IgD-negative memory B cell (primary cell): Measurements from ENCODE around the gene SLC17A9. TPM values are rescaled to one million over a fixed set of nuclear protein-coding genes. Genes with fewer than 3 reads are reported as not detected.

Source experiments
- H3K27ac Mint-ChIP-seq, 3 donors: one replicate each; pipeline ENCODE4 v1.8.0; 2020 to 2022; ENCODE audit warnings: mild to moderate bottlenecking in 3 of 3, mixed read lengths in 3 of 3, moderate library complexity in 1 of 3
- H3K27me3 Mint-ChIP-seq: one replicate; pipeline ENCODE4 v1.8.0; 2021; ENCODE audit warnings: mixed read lengths
- H3K36me3 Mint-ChIP-seq: one replicate; pipeline ENCODE4 v1.8.0; 2020; ENCODE audit warnings: mild to moderate bottlenecking, mixed read lengths
- H3K4me1 Mint-ChIP-seq, 3 donors: one replicate each; pipeline ENCODE4 v1.8.0; 2020 to 2022; ENCODE audit warnings: mixed read lengths in 3 of 3, mild to moderate bottlenecking in 1 of 3
- H3K4me3 Mint-ChIP-seq, 4 donors: one replicate each; pipeline ENCODE4 v1.8.0; 2020 to 2022; ENCODE audit warnings: mild to moderate bottlenecking in 4 of 4, mixed read lengths in 4 of 4, moderate library complexity in 3 of 4
- H3K9me3 Mint-ChIP-seq, 3 donors: one replicate each; pipeline ENCODE4 v1.8.0; 2020 to 2021; ENCODE audit warnings: mixed read lengths in 3 of 3, mild to moderate bottlenecking in 1 of 3
- polyA plus RNA-seq: library from polyadenylated mRNA; unstranded; fragments of 300-500 nt; fragmentation: Illumina TruSeq; gene quantifications from one replicate; pipeline ENCODE4 v1.2.3, GENCODE V29; 2021

Gene SLC17A9
- polyA plus RNA-seq, 1 donor from 2014 or later = 4.1 TPM

GRCh38 chr20:62983210-62983609 is 30.7 kb downstream of the SLC17A9 start:
- Mint-ChIP-seq H3K4me1 (peaks cover 0 to 15% (median 12%) of the 10 kb centered on the region in 3 donors), H3K27ac (peak overlapping the region; percentile 10 to 83 (median 48)), H3K36me3 (no peaks in the 10 kb centered on the region), H3K27me3 (peaks cover 46% of the 10 kb centered on the region), H3K9me3 (no peaks in the 10 kb centered on the region), H3K4me3 (peak overlapping the region in 2 of 4 donors; percentile 8 to 75)

- Mint-ChIP-seq H3K4me3 (peak overlapping the region in 1 of 4 donors; percentile 47), H3K27me3 (peaks cover 50% of the 10 kb centered on the region)
Measured at GRCh38 chr20:62984666-62985443, 32.3 kb downstream of the SLC17A9 start.

GRCh38 chr20:62985444-62985778 is 32.9 kb downstream of the SLC17A9 start:
- Mint-ChIP-seq H3K27ac (no peak overlapping the region), H3K9me3 (no peaks in the 10 kb centered on the region), H3K4me3 (no peak overlapping the region), H3K4me1 (peaks cover 8 to 14% (median 12%) of the 10 kb centered on the region in 3 donors), H3K27me3 (peaks cover 45% of the 10 kb centered on the region), H3K36me3 (no peaks in the 10 kb centered on the region)

More at GRCh38 chr20:62984666-62985443, 32.3 kb downstream of the SLC17A9 start:
- H3K9me3 Mint-ChIP-seq = no peaks in the 10 kb centered on the region
- H3K4me1 Mint-ChIP-seq = peaks cover 8 to 15% (median 14%) of the 10 kb centered on the region in 3 donors
- no peaks in the 10 kb centered on the region for H3K36me3 Mint-ChIP-seq
- peak overlapping the region in 1 of 3 donors; percentile 35 for H3K27ac Mint-ChIP-seq

GRCh38 chr20:62986257-62986800 is 33.8 kb downstream of the SLC17A9 start:
- Mint-ChIP-seq H3K4me3 (no peak overlapping the region), H3K4me1 (peaks cover 8 to 13% (median 8%) of the 10 kb centered on the region in 3 donors), H3K9me3 (no peaks in the 10 kb centered on the region), H3K27ac (no peak overlapping the region), H3K27me3 (peaks cover 38% of the 10 kb centered on the region), H3K36me3 (no peaks in the 10 kb centered on the region)

- Mint-ChIP-seq H3K27me3 (peaks cover 36% of the 10 kb centered on the region), H3K4me1 (peaks cover 7 to 8% (median 8%) of the 10 kb centered on the region in 3 donors), H3K9me3 (no peaks in the 10 kb centered on the region), H3K27ac (no peak overlapping the region), H3K36me3 (no peaks in the 10 kb centered on the region), H3K4me3 (no peak overlapping the region)
Measured at GRCh38 chr20:62987114-62987513, 34.6 kb downstream of the SLC17A9 start.

DNA sequence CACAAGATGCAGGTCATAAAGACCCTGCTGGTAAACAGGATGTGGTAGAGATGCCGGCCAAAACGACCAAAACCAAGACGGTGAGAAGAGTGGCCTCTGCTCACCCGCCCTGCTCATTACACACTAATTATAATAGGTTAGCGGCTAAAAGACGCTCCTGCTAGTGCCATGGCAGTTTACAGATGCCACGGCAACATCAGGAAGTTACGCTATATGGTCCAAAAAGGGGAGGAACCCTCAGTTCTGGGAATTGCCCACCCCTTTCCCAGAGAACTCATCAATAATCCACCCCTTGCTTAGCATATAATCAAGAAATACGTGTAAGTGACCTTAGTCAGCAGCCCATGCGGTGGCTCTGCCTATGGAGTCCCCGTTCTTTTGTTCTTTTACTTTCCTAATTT is 36.7 kb downstream of the SLC17A9 start:
- H3K9me3 Mint-ChIP-seq = no peaks in the 10 kb centered on the region
- no peaks in the 10 kb centered on the region for H3K36me3 Mint-ChIP-seq
- H3K4me1 Mint-ChIP-seq = peaks cover 4 to 8% (median 4%) of the 10 kb centered on the region in 3 donors
- peaks cover 25% of the 10 kb centered on the region for H3K27me3 Mint-ChIP-seq
- peak overlapping the region; percentile 13 to 85 (median 66) for H3K4me3 Mint-ChIP-seq
- H3K27ac Mint-ChIP-seq = no peak overlapping the region

DNA sequence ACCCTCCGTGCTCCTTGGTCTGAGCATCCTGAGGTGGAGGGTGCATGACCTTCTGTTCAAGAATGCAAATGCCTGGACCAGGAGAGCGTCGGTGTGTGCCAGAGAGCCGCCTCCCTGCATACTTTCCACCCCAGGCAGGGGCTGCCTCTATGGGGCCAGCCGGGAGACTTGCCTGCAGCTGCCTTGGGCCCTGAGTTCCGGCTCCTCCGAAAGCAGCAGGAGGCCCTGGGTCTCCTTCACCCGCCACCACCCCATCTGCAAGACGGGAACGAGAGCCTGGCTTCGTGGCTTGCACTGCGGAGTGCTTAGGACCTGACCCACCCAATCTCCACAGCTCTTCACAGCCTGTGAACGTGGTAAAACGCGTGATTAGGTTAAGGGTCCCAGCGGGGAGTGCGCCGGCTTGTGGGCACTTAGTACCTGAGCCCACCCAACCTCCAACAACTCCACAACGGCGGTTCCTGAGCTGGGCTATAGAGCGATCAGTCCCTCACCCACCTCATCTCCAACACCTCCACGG is 37.9 kb downstream of the SLC17A9 start:
- no peak overlapping the region for H3K4me3 Mint-ChIP-seq
- peak overlapping the region in 1 of 3 donors; percentile 23 for H3K27ac Mint-ChIP-seq
- H3K27me3 Mint-ChIP-seq = peaks cover 19% of the 10 kb centered on the region
- peaks cover 4 to 8% (median 4%) of the 10 kb centered on the region in 3 donors for H3K4me1 Mint-ChIP-seq
- peaks cover 0 to 2% (median 0%) of the 10 kb centered on the region in 3 donors for H3K9me3 Mint-ChIP-seq
- H3K36me3 Mint-ChIP-seq = no peaks in the 10 kb centered on the region

- Mint-ChIP-seq H3K4me3 (no peak overlapping the region), H3K36me3 (no peaks in the 10 kb centered on the region), H3K9me3 (peaks cover 0 to 2% (median 0%) of the 10 kb centered on the region in 3 donors), H3K4me1 (peaks cover 4 to 8% (median 4%) of the 10 kb centered on the region in 3 donors), H3K27ac (no peak overlapping the region), H3K27me3 (peaks cover 20% of the 10 kb centered on the region)
Measured at GRCh38 chr20:62991196-62991807, 38.8 kb downstream of the SLC17A9 start.

DNA sequence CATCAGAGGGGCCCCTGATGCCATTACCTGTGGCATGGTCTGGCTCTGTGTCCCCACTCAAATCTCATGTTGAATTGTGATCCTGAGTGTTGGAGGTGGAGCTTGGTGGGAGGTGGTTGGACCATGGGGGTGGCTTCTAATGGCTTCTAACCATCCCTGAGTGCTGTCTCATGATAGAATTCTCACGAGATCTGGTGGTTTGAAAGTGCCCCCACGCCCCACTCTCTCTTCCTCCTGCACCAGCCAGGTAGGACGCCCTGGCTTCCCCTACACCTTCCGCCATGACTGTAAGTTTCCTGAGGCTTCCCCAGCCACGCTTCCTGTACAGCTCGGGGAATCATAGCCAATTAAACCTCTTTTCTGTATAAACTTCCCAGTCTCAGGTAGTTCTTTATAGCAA is 39.4 kb downstream of the SLC17A9 start:
- Mint-ChIP-seq H3K36me3 (no peaks in the 10 kb centered on the region), H3K4me3 (no peak overlapping the region), H3K9me3 (peaks cover 0 to 2% (median 0%) of the 10 kb centered on the region in 3 donors), H3K27me3 (peaks cover 22% of the 10 kb centered on the region), H3K4me1 (peaks cover 4 to 8% (median 4%) of the 10 kb centered on the region in 3 donors), H3K27ac (no peak overlapping the region)

DNA sequence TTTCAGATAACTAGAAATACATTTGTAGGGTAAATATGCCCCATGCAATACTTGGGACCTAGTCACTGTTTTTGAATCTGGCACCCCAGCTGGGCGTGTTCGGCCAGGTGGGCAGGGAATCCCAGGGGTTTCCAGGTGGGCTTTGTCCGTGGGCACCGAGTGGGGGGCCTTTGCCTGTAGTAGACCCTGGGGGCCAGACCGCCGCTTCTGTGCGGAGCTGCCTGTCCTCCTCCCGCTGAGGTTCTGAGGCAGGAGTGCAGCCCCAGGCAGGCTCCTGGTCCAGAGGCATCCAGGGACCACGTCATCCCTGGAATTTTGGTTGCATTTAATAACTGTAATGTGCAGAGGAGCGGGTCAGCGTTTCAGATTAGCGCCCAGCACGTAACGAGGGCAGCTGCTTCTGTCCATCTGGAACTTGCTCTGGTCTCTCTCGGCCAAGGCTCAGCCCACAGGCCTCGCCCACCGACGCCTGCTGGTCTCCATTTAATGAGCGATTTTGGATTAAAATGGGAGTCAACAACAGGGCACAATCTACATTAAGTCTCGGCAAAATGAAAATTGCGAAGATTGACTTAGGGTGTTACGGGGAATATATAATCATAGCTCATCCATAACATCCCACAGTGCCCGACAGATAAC is 41.5 kb downstream of the SLC17A9 start:
- H3K4me1 Mint-ChIP-seq = peaks cover 2 to 6% (median 3%) of the 10 kb centered on the region in 3 donors
- H3K27me3 Mint-ChIP-seq = peaks cover 18% of the 10 kb centered on the region
- H3K4me3 Mint-ChIP-seq = no peak overlapping the region
- H3K9me3 Mint-ChIP-seq = peaks cover 0 to 2% (median 0%) of the 10 kb centered on the region in 3 donors
- H3K27ac Mint-ChIP-seq = no peak overlapping the region
- H3K36me3 Mint-ChIP-seq = no peaks in the 10 kb centered on the region

GRCh38 chr20:62994869-62995281 is 42.4 kb downstream of the SLC17A9 start:
- Mint-ChIP-seq H3K27ac (no peak overlapping the region), H3K27me3 (peaks cover 17% of the 10 kb centered on the region), H3K36me3 (no peaks in the 10 kb centered on the region), H3K9me3 (peaks cover 0 to 2% (median 0%) of the 10 kb centered on the region in 3 donors), H3K4me1 (no peaks in the 10 kb centered on the region), H3K4me3 (no peak overlapping the region)

GRCh38 chr20:62995481-62995880 is 43.0 kb downstream of the SLC17A9 start:
- Mint-ChIP-seq H3K4me1 (no peaks in the 10 kb centered on the region), H3K36me3 (no peaks in the 10 kb centered on the region), H3K9me3 (peaks cover 0 to 2% (median 0%) of the 10 kb centered on the region in 3 donors), H3K4me3 (no peak overlapping the region), H3K27me3 (peaks cover 22% of the 10 kb centered on the region), H3K27ac (no peak overlapping the region)

GRCh38 chr20:62995898-62996595 is 43.5 kb downstream of the SLC17A9 start:
- Mint-ChIP-seq H3K4me1 (no peaks in the 10 kb centered on the region), H3K9me3 (peaks cover 0 to 2% (median 0%) of the 10 kb centered on the region in 3 donors), H3K27ac (no peak overlapping the region), H3K4me3 (no peak overlapping the region), H3K36me3 (no peaks in the 10 kb centered on the region), H3K27me3 (peaks cover 25% of the 10 kb centered on the region)

DNA sequence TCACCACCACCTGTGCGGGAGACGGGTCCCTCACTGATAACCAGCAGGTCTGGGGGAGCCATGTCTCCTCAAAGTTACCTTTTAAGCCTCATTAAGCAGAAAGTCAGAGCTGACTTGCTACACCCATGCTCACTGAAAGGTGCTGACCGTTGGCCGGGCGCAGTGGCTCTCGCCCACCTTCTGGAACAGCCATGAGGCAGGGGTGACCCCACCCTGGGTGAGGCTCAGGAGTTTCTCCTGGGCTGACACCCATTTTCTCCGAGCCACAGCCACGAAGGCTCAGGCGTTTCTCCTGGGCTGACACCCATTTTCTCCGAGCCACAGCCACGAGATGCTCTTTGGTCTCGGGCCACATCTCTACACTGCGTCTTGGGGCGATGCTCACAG is 44.1 kb downstream of the SLC17A9 start:
- H3K27me3 Mint-ChIP-seq = peaks cover 26% of the 10 kb centered on the region

More for the DNA sequence above, 44.1 kb downstream of the SLC17A9 start:
- Mint-ChIP-seq H3K4me3 (no peak overlapping the region), H3K9me3 (peaks cover 0 to 2% (median 0%) of the 10 kb centered on the region in 3 donors), H3K36me3 (no peaks in the 10 kb centered on the region), H3K27ac (no peak overlapping the region), H3K4me1 (no peaks in the 10 kb centered on the region)
